ENCODE data around the gene WDCP. TPM values are rescaled to one million over a fixed set of nuclear protein-coding genes. Genes with fewer than 3 reads are reported as not detected.
"Not testable (repeated sequence)": the region's sequence is repeated elsewhere in the genome, so short reads cannot be mapped to it uniquely, and the experiment has no call there.

The WDCP gene, protein sequence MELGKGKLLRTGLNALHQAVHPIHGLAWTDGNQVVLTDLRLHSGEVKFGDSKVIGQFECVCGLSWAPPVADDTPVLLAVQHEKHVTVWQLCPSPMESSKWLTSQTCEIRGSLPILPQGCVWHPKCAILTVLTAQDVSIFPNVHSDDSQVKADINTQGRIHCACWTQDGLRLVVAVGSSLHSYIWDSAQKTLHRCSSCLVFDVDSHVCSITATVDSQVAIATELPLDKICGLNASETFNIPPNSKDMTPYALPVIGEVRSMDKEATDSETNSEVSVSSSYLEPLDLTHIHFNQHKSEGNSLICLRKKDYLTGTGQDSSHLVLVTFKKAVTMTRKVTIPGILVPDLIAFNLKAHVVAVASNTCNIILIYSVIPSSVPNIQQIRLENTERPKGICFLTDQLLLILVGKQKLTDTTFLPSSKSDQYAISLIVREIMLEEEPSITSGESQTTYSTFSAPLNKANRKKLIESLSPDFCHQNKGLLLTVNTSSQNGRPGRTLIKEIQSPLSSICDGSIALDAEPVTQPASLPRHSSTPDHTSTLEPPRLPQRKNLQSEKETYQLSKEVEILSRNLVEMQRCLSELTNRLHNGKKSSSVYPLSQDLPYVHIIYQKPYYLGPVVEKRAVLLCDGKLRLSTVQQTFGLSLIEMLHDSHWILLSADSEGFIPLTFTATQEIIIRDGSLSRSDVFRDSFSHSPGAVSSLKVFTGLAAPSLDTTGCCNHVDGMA
- 7.7 and 8.1 TPM in 2 replicates for total RNA-seq
- 6.8 and 8.2 TPM in 2 replicates for polyA plus RNA-seq

DNA sequence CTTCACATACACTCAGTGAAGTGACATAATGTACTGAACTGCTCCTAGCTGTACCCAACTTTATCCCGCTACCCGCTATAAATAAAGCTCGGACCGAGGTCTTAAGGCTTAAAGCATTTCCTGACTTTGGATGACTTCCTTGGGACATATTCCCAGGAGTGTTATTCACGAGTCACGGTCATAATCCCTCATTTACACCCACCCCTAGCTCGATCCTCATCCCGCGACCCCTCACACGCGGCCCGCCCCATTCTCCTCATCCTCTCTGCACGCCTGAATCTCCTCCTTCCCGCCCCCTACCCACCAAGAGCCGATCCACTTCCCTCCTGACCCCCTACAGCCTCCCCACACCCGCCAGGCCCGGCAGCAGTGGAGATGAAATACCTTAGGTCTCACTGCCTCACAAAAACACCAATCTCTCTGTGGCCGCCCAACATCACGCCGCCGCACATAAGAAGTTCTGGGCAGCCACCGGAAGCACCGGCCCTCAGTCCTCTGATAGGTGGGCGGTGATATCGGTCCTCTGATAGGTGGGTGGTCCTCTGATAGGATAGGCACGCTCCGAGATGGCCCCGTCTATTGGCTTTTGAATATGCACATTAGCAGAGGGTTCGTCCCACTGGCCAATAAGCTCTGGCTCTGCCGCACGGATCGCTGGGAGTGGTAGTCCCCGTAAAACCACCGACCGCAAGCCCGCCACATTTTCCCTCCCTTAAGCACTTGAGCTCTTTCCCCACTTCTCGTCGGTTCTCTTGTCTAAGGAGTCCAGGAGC, at the start of gene WDCP:
Gene WDCP, minus strand, starts transcription at position 462 of the 773 bp plus-strand sequence. CDS start 7,897 bp downstream, outside the sequence.
- Histone ChIP-seq H3K27ac (peak within 1 kb of the TSS; percentile 85), H3K4me1 (ENCODE audit: low read depth) (peaks cover 5% of the 10 kb centered on the region), H3K4me3 (peak within 1 kb of the TSS; percentile 63), H3K36me3 (no peaks in the 10 kb centered on the region), H3K9me3 (ENCODE audit: low read depth) (no peaks in the 10 kb centered on the region), H3K27me3 (no peaks in the 10 kb centered on the region)
- TF ChIP-seq, protein P1, sequence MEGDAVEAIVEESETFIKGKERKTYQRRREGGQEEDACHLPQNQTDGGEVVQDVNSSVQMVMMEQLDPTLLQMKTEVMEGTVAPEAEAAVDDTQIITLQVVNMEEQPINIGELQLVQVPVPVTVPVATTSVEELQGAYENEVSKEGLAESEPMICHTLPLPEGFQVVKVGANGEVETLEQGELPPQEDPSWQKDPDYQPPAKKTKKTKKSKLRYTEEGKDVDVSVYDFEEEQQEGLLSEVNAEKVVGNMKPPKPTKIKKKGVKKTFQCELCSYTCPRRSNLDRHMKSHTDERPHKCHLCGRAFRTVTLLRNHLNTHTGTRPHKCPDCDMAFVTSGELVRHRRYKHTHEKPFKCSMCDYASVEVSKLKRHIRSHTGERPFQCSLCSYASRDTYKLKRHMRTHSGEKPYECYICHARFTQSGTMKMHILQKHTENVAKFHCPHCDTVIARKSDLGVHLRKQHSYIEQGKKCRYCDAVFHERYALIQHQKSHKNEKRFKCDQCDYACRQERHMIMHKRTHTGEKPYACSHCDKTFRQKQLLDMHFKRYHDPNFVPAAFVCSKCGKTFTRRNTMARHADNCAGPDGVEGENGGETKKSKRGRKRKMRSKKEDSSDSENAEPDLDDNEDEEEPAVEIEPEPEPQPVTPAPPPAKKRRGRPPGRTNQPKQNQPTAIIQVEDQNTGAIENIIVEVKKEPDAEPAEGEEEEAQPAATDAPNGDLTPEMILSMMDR (IDR thresholded peaks at IDR 0.05; ENCODE audit: low read depth, low read length) = no peak
- DNase-seq (ENCODE audit: low read depth in 1 of 2, low spot score in 1 of 2) = peak; percentile 99

DNA sequence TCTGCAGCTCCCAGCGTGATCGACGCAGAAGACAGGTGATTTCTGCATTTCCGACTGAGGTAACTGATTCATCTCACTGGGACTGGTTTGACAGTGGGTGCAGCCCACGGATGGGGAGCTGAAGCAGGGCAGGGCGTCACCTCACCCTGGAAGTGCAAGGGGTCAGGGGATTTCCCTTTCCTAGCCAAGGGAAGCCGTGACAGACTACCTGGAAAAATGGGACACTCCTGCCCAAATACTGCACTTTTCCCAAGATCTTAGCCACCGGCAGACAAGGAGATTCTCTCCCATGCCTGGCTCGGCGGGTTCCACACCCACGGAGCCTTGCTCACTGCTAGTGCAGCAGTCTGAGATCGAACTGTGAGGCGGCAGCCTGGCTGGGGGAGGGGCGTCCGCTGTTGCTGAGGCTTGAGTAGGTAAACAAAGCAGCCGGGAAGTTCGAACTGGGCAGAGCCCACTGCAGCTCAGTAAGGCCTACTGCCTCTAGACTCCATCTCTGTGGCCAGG, 48.0 kb upstream of the WDCP start:
- H3K4me3 ChIP-seq; H3K27me3 ChIP-seq; H3K4me1 ChIP-seq (ENCODE audit: low read depth); H3K9me3 ChIP-seq (ENCODE audit: low read depth); DNase-seq (ENCODE audit: low read depth in 1 of 2, low spot score in 1 of 2); H3K27ac ChIP-seq; H3K36me3 ChIP-seq: not testable (repeated sequence)

DNA sequence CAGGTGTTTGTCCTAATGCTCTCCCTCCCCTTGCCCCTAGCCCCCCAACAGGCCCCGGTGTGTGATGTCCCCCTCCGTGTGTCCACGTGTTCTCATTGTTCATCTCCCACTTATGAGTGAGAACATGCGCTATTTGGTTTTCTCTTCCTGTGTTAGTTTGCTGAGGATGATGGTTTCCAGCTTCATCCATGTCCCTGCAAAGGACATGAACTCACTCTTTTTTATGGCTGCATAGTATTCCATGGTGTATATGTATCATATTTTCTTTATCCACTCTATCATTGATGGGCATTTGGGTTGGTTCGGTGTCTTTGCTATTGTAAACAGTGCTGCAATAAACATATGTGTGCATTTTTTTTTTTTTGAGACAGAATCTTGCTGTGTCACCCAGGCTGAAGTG, 46.1 kb upstream of the WDCP start:
- not testable (repeated sequence) for H3K4me1 ChIP-seq (ENCODE audit: low read depth); H3K27me3 ChIP-seq; DNase-seq (ENCODE audit: low read depth in 1 of 2, low spot score in 1 of 2); H3K36me3 ChIP-seq; H3K9me3 ChIP-seq (ENCODE audit: low read depth); H3K27ac ChIP-seq; H3K4me3 ChIP-seq

DNA sequence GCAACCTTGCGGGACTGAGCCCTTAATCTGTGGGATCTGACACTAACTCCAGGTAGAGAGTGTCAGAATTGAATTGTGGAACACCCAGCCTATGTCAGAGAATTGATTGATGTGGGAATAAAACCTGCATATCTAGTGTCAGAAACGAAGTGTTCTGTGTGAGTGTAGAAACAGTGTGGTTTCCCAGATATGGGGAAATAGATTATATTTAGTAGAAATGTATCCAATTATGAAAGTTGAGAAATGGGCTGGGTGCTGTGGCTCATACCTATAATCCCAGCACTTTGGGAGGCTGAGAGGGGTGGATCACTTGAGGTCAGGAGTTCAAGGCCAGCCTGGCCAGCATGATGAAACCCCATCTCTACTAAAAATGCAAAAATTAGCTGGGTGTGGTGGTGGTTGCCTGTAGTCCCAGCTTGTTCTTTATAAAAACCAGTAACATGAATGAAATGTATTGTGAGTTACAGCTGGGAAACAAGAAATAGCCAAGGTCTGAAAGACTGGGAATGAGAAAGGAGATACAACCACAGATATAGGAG, 41.7 kb upstream of the WDCP start:
- no peaks in the 10 kb centered on the region for H3K4me1 ChIP-seq (ENCODE audit: low read depth)
- TF ChIP-seq, protein P1 (IDR thresholded peaks at IDR 0.05; ENCODE audit: low read depth, low read length) = no peak
- H3K36me3 ChIP-seq = no peaks in the 10 kb centered on the region
- no peak overlapping the region for H3K27ac ChIP-seq
- DNase-seq (ENCODE audit: low read depth in 1 of 2, low spot score in 1 of 2) = no peak
- no peak overlapping the region for H3K4me3 ChIP-seq
- no peaks in the 10 kb centered on the region for H3K9me3 ChIP-seq (ENCODE audit: low read depth)
- no peaks in the 10 kb centered on the region for H3K27me3 ChIP-seq

DNA sequence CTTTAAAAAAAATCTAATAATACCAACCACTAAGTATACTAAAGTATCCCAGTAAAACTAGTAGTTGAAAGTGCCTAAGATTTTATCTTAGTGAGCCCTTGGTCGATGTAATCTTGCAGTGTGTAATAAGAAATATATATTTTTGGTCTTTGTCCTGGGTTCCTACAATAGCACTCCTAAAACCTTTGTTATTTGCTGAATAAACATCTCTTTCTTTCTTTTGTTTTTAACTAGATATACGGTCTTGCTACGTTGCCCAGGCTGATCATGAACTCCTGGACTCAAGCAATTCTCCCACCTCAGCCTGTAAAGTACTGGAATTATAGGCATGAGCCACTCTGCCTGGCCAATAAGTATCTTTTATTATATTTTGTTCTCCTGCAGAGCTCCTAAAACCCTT, 39.8 kb upstream of the WDCP start:
- Histone ChIP-seq H3K9me3 (ENCODE audit: low read depth) (no peaks in the 10 kb centered on the region), H3K27ac (no peak overlapping the region), H3K4me1 (ENCODE audit: low read depth) (peaks cover 4% of the 10 kb centered on the region), H3K36me3 (peaks cover 3% of the 10 kb centered on the region), H3K4me3 (no peak overlapping the region), H3K27me3 (no peaks in the 10 kb centered on the region)
- DNase-seq (ENCODE audit: low read depth in 1 of 2, low spot score in 1 of 2) = no peak
- TF ChIP-seq, protein P1 (IDR thresholded peaks at IDR 0.05; ENCODE audit: low read depth, low read length) = no peak

DNA sequence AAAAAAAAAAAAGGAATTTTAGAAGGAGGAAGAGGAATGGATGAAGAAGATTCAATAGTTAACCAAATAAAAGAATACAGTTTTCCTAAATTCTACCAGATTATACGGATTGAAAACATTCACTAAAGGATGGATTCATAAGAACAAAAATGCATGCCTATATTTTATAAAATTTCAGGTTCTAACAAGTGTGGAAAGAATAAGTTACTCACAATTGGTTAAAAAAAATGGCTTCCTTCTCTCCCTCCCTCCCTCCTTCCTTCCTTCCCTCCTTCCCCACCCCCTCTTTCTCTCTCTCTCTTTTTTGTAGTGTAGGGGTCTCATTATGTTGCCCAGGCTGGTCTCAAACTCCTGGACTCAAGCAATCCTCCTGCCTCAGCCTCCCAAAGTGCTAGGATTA, 39.0 kb upstream of the WDCP start:
- TF ChIP-seq, protein P1 (IDR thresholded peaks at IDR 0.05; ENCODE audit: low read depth, low read length) = no peak
- Histone ChIP-seq H3K27me3 (no peaks in the 10 kb centered on the region), H3K4me3 (no peak overlapping the region), H3K4me1 (ENCODE audit: low read depth) (peaks cover 4% of the 10 kb centered on the region), H3K9me3 (ENCODE audit: low read depth) (no peaks in the 10 kb centered on the region), H3K27ac (no peak overlapping the region), H3K36me3 (peaks cover 3% of the 10 kb centered on the region)
- DNase-seq (ENCODE audit: low read depth in 1 of 2, low spot score in 1 of 2) = no peak
